Rectal smooth muscle tissue (tissue), 1 donor: ENCODE data around the gene RUFY4.
"Not testable (repeated sequence)": the region's sequence is repeated elsewhere in the genome, so short reads cannot be mapped to it uniquely, and the experiment has no call there.

Source experiments
- H3K27ac ChIP-seq: one replicate; pipeline ENCODE4 v1.7.0; 2013; ENCODE audit warnings: low read depth, low read length, inconsistent platforms
- H3K27me3 ChIP-seq: one replicate; pipeline ENCODE4 v1.7.0; 2013; ENCODE audit warnings: low read length; ENCODE audit not compliant: control insufficient read depth, insufficient read depth
- H3K36me3 ChIP-seq: one replicate; pipeline ENCODE4 v1.7.0; 2013; ENCODE audit warnings: low read length; ENCODE audit not compliant: control insufficient read depth, insufficient read depth
- H3K4me1 ChIP-seq: one replicate; pipeline ENCODE4 v1.7.0; 2013; ENCODE audit warnings: low read length; ENCODE audit not compliant: control insufficient read depth, insufficient read depth
- H3K4me3 ChIP-seq: one replicate; pipeline ENCODE4 v1.7.0; 2013; ENCODE audit warnings: low read length
- H3K9ac ChIP-seq: one replicate; pipeline ENCODE4 v1.7.0; 2013; ENCODE audit warnings: low read length

RUFY4 gene

GRCh38 chr2:218033590-218034496 lies 35.2 kb upstream of the RUFY4 start:
- H3K4me3 ChIP-seq, result no peak overlapping the region
- no peak overlapping the region for H3K27ac ChIP-seq
- no peak overlapping the region for H3K9ac ChIP-seq
- H3K27me3 ChIP-seq, result no peaks in the 10 kb centered on the region
- H3K36me3 ChIP-seq, result no peaks in the 10 kb centered on the region
- H3K4me1 ChIP-seq, result peaks cover 2% of the 10 kb centered on the region

DNA sequence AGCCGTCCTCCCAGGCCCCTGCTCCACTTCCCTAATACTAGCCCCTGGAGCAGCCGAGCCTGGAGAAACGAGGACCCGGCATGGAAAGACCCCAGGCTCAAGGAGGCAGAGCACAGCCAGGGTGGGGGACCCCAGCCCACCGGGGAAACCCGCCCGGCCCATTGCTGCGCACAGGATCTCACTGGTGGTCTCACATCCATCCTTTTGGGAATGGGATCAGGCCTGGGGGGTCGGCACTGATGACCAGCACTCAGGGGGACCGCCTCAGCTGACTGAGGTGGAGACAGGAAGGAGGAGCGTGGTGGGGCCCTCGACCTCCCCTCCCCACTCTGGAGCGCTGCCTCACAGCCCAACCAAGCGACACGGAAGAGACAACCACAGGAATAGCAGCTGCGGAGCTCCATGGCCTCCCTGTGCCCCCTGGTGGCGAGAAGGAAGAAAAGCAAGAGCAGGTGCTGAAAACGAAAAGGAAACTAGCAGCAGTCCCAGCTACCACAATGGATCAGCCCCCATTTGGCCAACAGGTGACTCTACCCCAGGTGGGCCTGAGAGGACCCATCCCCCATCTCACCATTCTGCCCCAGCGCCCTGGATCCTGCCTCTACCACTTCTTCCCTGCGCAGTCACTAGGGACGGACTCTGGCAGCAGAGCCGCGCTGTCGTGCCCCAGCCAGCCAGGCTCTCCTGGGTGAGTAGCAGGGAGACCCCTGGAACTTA lies 34.4 kb upstream of the RUFY4 start:
- not testable (repeated sequence) for H3K27ac ChIP-seq, H3K36me3 ChIP-seq, H3K4me1 ChIP-seq, H3K27me3 ChIP-seq, H3K9ac ChIP-seq
- peak overlapping the region; percentile 43 for H3K4me3 ChIP-seq

DNA sequence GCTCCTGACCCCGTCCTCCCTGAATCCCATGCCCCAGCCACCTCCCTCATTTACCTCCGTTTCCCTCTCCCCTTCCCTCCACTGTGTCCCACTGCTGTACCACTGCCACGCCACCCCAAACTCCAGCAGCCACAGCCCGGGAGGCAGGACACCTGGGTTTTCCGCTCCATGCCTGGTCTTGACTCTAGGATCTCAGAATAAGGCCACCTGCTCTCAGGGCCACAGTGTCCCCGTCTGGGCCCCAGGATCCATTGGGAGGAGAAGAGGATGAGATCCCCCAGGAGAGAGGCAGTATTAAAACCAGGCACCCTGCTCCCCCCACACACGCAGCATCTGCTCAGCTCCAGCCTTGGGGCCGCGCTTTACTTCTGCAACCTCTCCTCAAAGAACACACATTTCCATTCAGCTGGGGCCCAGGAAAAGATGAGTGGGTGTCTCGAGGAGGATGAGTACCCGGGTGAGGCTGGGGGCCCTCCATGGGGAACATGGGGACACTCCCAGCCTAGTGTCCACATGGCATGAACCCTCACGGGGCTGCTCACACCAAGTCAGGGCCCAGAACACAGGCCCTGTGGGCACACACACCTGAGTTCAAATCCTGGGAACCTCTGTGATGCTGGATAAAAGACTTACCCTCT lies 33.5 kb upstream of the RUFY4 start:
- peaks cover 2% of the 10 kb centered on the region for H3K4me1 ChIP-seq
- H3K36me3 ChIP-seq, result no peaks in the 10 kb centered on the region
- H3K9ac ChIP-seq, result no peak overlapping the region
- no peak overlapping the region for H3K27ac ChIP-seq
- H3K4me3 ChIP-seq, result no peak overlapping the region
- H3K27me3 ChIP-seq, result no peaks in the 10 kb centered on the region

DNA sequence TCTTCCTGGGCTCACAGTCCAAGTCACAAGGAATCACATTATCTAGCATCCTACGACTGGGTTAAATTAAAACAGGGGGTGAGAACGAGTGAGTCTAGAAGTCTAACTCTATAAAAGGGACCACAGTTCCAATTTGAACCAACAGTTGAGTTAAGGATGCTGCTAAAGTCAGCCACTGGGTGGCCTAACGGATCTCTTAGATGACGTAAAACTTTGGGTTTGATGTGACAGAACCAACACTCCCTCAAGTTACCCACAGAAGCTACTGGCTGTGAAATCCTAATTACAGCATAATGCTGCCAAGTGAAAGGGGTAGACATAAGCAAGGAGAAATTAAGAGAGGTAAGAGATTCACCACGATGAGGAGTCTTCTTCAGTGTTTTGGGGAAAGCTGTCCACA lies 32.7 kb upstream of the RUFY4 start:
- H3K4me3 ChIP-seq, result no peak overlapping the region
- no peaks in the 10 kb centered on the region for H3K36me3 ChIP-seq
- H3K4me1 ChIP-seq, result peaks cover 2% of the 10 kb centered on the region
- H3K27me3 ChIP-seq, result no peaks in the 10 kb centered on the region
- no peak overlapping the region for H3K27ac ChIP-seq
- no peak overlapping the region for H3K9ac ChIP-seq

DNA sequence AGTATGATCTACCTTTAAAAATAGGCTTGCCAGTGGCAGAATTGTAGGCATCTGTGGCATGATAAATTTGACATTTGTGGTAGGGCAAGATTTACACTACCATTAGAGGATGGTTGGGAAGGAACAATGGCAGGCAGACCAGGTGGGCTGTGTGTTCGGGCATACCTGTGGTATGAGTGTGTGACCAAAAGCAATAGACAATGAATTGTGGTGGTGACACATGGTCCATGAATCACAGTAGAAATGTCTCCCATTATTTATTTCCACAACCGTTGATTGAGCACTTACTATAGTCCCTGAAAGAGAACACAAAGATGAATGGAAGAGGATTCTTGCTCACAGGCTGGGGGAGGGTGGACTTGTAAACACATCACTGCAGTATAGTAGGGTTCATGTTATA lies 29.9 kb upstream of the RUFY4 start:
- Histone ChIP-seq H3K9ac (no peak overlapping the region), H3K36me3 (no peaks in the 10 kb centered on the region), H3K4me3 (no peak overlapping the region), H3K27ac (no peak overlapping the region), H3K27me3 (no peaks in the 10 kb centered on the region), H3K4me1 (peaks cover 2% of the 10 kb centered on the region)

GRCh38 chr2:218040883-218041282 lies 28.2 kb upstream of the RUFY4 start:
- H3K27ac ChIP-seq, result no peak overlapping the region
- no peaks in the 10 kb centered on the region for H3K4me1 ChIP-seq
- H3K27me3 ChIP-seq, result no peaks in the 10 kb centered on the region
- H3K4me3 ChIP-seq, result no peak overlapping the region
- H3K9ac ChIP-seq, result no peak overlapping the region
- no peaks in the 10 kb centered on the region for H3K36me3 ChIP-seq

DNA sequence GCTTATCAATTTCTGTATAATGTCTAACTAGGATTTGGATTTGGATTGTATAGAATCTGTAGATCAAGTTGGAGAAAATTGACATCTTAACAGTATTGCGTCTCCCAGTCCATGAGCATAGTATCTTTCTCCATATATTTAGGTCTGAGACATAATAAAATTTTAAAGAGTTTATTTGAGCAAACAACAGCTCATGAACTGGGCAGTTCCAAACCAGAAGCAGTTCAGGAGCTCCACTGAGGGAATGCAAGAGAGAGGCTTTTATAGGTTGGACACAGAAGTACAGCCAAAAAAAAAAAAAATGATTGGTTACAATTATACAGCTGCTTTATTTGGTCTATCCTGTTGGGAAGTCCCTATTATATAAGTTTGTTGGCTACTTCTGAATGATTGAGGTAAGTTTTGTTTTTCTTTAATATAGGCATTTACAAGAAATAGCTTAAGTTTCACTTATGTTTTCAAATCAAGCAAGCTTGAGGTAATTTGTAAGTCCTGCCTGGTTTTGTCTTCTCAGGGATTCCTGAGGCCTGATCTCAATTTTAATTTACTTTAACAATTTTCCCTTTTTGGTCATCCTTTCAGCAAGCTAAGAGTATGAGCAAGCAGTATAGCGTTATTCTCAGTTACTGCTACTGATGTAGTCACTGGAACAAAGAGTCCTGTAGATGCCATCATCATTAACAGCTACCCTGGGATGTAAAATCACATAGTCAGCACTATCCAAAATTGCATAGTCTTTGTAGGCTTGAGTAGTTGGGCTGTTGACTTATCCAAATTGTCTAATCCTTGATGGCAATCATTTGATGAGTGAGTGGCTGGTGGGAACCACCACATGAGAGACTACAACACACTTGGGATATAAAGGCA lies 27.5 kb upstream of the RUFY4 start:
- Histone ChIP-seq H3K36me3 (no peaks in the 10 kb centered on the region), H3K9ac (no peak overlapping the region), H3K4me3 (no peak overlapping the region), H3K27me3 (no peaks in the 10 kb centered on the region), H3K27ac (no peak overlapping the region), H3K4me1 (no peaks in the 10 kb centered on the region)

- Histone ChIP-seq H3K27me3 (no peaks in the 10 kb centered on the region), H3K36me3 (no peaks in the 10 kb centered on the region), H3K9ac (no peak overlapping the region)
These were observed 26.0 kb upstream of the RUFY4 start for GRCh38 chr2:218043100-218043499.

GRCh38 chr2:218043701-218044109 lies 25.3 kb upstream of the RUFY4 start:
- Histone ChIP-seq H3K27me3 (no peaks in the 10 kb centered on the region), H3K36me3 (no peaks in the 10 kb centered on the region), H3K27ac (no peak overlapping the region), H3K4me1 (no peaks in the 10 kb centered on the region), H3K9ac (no peak overlapping the region), H3K4me3 (no peak overlapping the region)

More at GRCh38 chr2:218043100-218043499, 26.0 kb upstream of the RUFY4 start:
- Histone ChIP-seq H3K27ac (no peak overlapping the region), H3K4me1 (no peaks in the 10 kb centered on the region), H3K4me3 (no peak overlapping the region)

GRCh38 chr2:218044599-218044998 lies 24.5 kb upstream of the RUFY4 start:
- H3K27me3 ChIP-seq, H3K4me3 ChIP-seq, H3K9ac ChIP-seq, H3K4me1 ChIP-seq, H3K36me3 ChIP-seq, H3K27ac ChIP-seq: not testable (repeated sequence)

DNA sequence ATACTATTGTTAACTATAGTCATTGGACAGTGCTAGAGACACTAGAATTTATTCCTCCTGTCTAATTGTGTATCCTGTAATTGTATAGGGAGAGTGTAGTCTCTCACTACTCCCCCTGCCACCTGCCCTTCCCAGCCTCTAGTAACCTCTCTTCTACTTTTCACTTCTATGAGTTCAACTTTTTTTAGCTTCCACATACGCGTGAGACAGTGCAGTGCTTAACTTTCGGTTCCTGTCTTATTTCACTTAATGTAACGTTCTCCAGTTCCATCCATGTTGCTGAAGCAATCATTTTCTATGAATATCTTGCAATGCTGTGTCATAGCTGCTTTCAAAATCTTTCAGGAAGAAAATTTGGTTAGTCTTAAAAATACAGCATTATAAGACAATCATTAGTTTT lies 22.8 kb upstream of the RUFY4 start:
- H3K36me3 ChIP-seq, result no peaks in the 10 kb centered on the region
- no peak overlapping the region for H3K9ac ChIP-seq
- H3K4me1 ChIP-seq, result no peaks in the 10 kb centered on the region
- no peaks in the 10 kb centered on the region for H3K27me3 ChIP-seq
- no peak overlapping the region for H3K27ac ChIP-seq
- no peak overlapping the region for H3K4me3 ChIP-seq
